AG09309 (cell line): ENCODE results near the gene RPLP1.

Source experiments
- DNase-seq: peaks from one replicate; pipeline ENCODE4 v3.0.0-alpha.2; 2010; ENCODE audit warnings: low read depth
- H3K4me3 ChIP-seq: 2 replicates; pipeline ENCODE4 v1.5.1; 2011; ENCODE audit warnings: mild to moderate bottlenecking, low read depth, low read length, moderate library complexity; ENCODE audit not compliant: control insufficient read depth
- CTCF ChIP-seq: IDR thresholded peaks from 2 replicates; pipeline ENCODE4 v1.5.1; 2011; ENCODE audit warnings: mild to moderate bottlenecking, low read depth, low read length, inconsistent platforms; ENCODE audit not compliant: insufficient read depth, control insufficient read depth; ENCODE audit errors: missing control alignments

The RPLP1 gene

GRCh38 chr15:69480932-69481331 lies 28.3 kb downstream of the RPLP1 start:
- H3K4me3 ChIP-seq, result no peak overlapping the region
- no peak for TF ChIP-seq CTCF
- DNase-seq, result no peak

GRCh38 chr15:69482686-69483256 lies 30.2 kb downstream of the RPLP1 start:
- no peak for TF ChIP-seq CTCF
- no peak for DNase-seq

GRCh38 chr15:69484837-69485236 lies 32.2 kb downstream of the RPLP1 start:
- no peak for TF ChIP-seq CTCF
- H3K4me3 ChIP-seq, result no peak overlapping the region
- no peak for DNase-seq

More at GRCh38 chr15:69482686-69483256, 30.2 kb downstream of the RPLP1 start:
- H3K4me3 ChIP-seq, result no peak overlapping the region

- no peak overlapping the region for H3K4me3 ChIP-seq
- TF ChIP-seq CTCF, result no peak
- no peak for DNase-seq
Observed at GRCh38 chr15:69486481-69487110, 34.0 kb downstream of the RPLP1 start.

- no peak overlapping the region for H3K4me3 ChIP-seq
- DNase-seq, result no peak
- TF ChIP-seq CTCF, result no peak
Observed at GRCh38 chr15:69489073-69489571, 36.5 kb downstream of the RPLP1 start.

- H3K4me3 ChIP-seq, result no peak overlapping the region
- DNase-seq, result no peak
- no peak for TF ChIP-seq CTCF
Observed at GRCh38 chr15:69490356-69491037, 37.9 kb downstream of the RPLP1 start.
